GM12878 (cell line): Measurements from ENCODE around the gene PHEX. TPM values are rescaled to one million over a fixed set of nuclear protein-coding genes. Genes with fewer than 3 reads are reported as not detected.

Source experiments
- ATAC-seq: fragments of 200-7000 bp; cut with Tn5 transposase; 3 replicates; pipeline ENCODE4 v1.9.1; 2020; ENCODE audit warnings: mild to moderate bottlenecking, moderate library complexity
- BruUV-seq: library from RNA; stranded (reverse); fragments of 400-500 nt; replicated peaks from 2 replicates; lab custom pipeline; 2021; lab: Mats Ljungman, UMichigan
- CTCF ChIA-PET: fragments of 300-600 bp; sonication (Branson Sonifier 250); formaldehyde crosslinking; extraction: SDS; loops from one replicate; lab custom pipeline; 2021; ENCODE audit warnings: inconsistent platforms; lab: Yijun Ruan, JAX
- POLR2A ChIA-PET: fragments of 350-600 bp; formaldehyde crosslinking; extraction: SDS; loops from one replicate; lab custom pipeline; 2021; ENCODE audit warnings: inconsistent platforms; lab: Charles Lee
- RAD21 ChIA-PET: fragments of 300-600 bp; sonication (Branson Sonifier 250); formaldehyde crosslinking; loops from one replicate; lab custom pipeline; 2023; ENCODE audit warnings: antibody characterized with exemption; ENCODE audit not compliant: unreplicated experiment; lab: Charles Lee
- SMC1A ChIA-PET: fragments of 300-600 bp; sonication (Branson Sonifier 250); formaldehyde crosslinking; loops from one replicate; lab custom pipeline; 2023; ENCODE audit not compliant: unreplicated experiment, uncharacterized antibody; lab: Charles Lee
- DNase-seq: peaks from one replicate; pipeline ENCODE4 v3.0.0-alpha.2; 2011; ENCODE audit warnings: low read depth, low spot score
- FAIRE-seq: peaks from 3 replicates; lab custom pipeline; 2011; peaks lifted over from hg19 to GRCh38; lab: Jason Lieb, UNC
- H2AFZ ChIP-seq: 2 replicates; pipeline ENCODE4 v1.6.0; 2011; ENCODE audit warnings: low read depth, low read length, control low read depth; ENCODE audit not compliant: control insufficient read depth
- H3K27ac ChIP-seq: 2 replicates; pipeline ENCODE4 v1.5.1; 2011; ENCODE audit warnings: control low read depth; ENCODE audit not compliant: control insufficient read depth, insufficient read depth
- H3K27me3 ChIP-seq, 2 experiments: replicated peaks in 1 of 2; 2 replicates each; pipeline versions ENCODE4 v1.6.0 to v1.6.1; 2011; ENCODE audit warnings: low read length in 1 of 2; ENCODE audit not compliant: control insufficient read depth in 2 of 2, insufficient read depth in 2 of 2
- H3K36me3 ChIP-seq, 2 experiments: 2 replicates each; pipeline ENCODE4 v1.5.1; 2011; ENCODE audit warnings: low read length in 1 of 2; ENCODE audit not compliant: control insufficient read depth in 2 of 2, insufficient read depth in 2 of 2
- H3K4me1 ChIP-seq: 2 replicates; pipeline ENCODE4 v1.6.1; 2011; ENCODE audit warnings: mild to moderate bottlenecking, low read length, moderate library complexity, mixed read lengths; ENCODE audit not compliant: control insufficient read depth, insufficient read depth
- H3K4me2 ChIP-seq: 2 replicates; pipeline ENCODE4 v1.6.0; 2011; ENCODE audit warnings: control low read depth; ENCODE audit not compliant: control insufficient read depth, insufficient read depth
- H3K4me3 ChIP-seq: fragments of 200-600 bp; sonication (generic); 2 replicates; pipeline ENCODE4 v1.5.1; 2016
- H3K79me2 ChIP-seq: 2 replicates; pipeline ENCODE4 v1.6.0; 2011; ENCODE audit warnings: low read length; ENCODE audit not compliant: control insufficient read depth, insufficient read depth
- H3K9ac ChIP-seq: 2 replicates; pipeline ENCODE4 v1.8.0; 2011; ENCODE audit warnings: low read length, control low read depth, mixed read lengths; ENCODE audit not compliant: control insufficient read depth, insufficient read depth
- H3K9me3 ChIP-seq: replicated peaks from 3 replicates; pipeline ENCODE4 v1.5.1; 2011; ENCODE audit warnings: mild to moderate bottlenecking, low read length; ENCODE audit not compliant: control insufficient read depth, insufficient read depth
- H4K20me1 ChIP-seq: 2 replicates; pipeline ENCODE4 v1.6.0; 2011; ENCODE audit not compliant: control insufficient read depth, insufficient read depth
- CREB1 ChIP-seq: IDR thresholded peaks from 2 replicates; pipeline ENCODE4 v1.6.1; 2012; ENCODE audit warnings: low read depth, mild to moderate bottlenecking, inconsistent platforms
- HSF1 ChIP-seq: fragments of 150-350 bp; IDR thresholded peaks from 2 replicates; pipeline ENCODE4 v1.6.1; 2014; ENCODE audit warnings: mild to moderate bottlenecking, low read depth, low read length
- KLF5 ChIP-seq: fragments of 450-650 bp; IDR thresholded peaks from 2 replicates; pipeline ENCODE4 v1.6.1; 2014; ENCODE audit warnings: mild to moderate bottlenecking; ENCODE audit not compliant: partially characterized antibody
- NKRF ChIP-seq: fragments of 450-650 bp; conservative IDR thresholded peaks from 2 replicates; pipeline ENCODE4 v1.6.1; 2017; ENCODE audit warnings: mild to moderate bottlenecking, moderate library complexity
- PML ChIP-seq: IDR thresholded peaks from 2 replicates; pipeline ENCODE4 v1.6.1; 2012; ENCODE audit warnings: low read length, inconsistent platforms
- POLR2AphosphoS2 ChIP-seq: IDR thresholded peaks from 2 replicates; pipeline ENCODE4 v1.6.1; 2011; ENCODE audit warnings: low read depth, mild to moderate bottlenecking, low read length, improper control_type of control experiment, moderate library complexity
- SIN3A ChIP-seq: IDR thresholded peaks from 2 replicates; pipeline ENCODE4 v1.6.1; 2012; ENCODE audit warnings: low read depth, low read length, improper control_type of control experiment
- SREBF2 ChIP-seq: IDR thresholded peaks from 2 replicates; pipeline ENCODE4 v1.6.1; 2012; ENCODE audit warnings: mild to moderate bottlenecking, low read length
- WGBS: methylation state at CpG from one replicate; pipeline ENCODE4 v1.1.6; 2016; ENCODE audit warnings: low lambda C conversion rate; ENCODE audit not compliant: insufficient replicate concordance, insufficient coverage; ENCODE audit errors: missing lambda C conversion rate; 5-methylcytosine and 5-hydroxymethylcytosine counted together
- in situ Hi-C: fragments of 300-500 bp; cut with MboI; formaldehyde crosslinking; loops from 9 replicates; pipeline ENCODE4 v1.14.3; 2018; ENCODE audit warnings: mixed read lengths
- intact Hi-C: fragments of 100-400 bp; cut with micrococcal nuclease; formaldehyde crosslinking; loops from one replicate; pipeline ENCODE4 v1.14.2; 2022; ENCODE audit not compliant: unreplicated experiment
- polyA plus RNA-seq, 11 experiments: library from polyadenylated mRNA; depleted of rRNA in 4 of 11; unstranded in 6 of 11; stranded (reverse) in 5 of 11; fragments of >200 nt; fragmentation: Nextera tagmentation in 4 of 11; fragmentation: Illumina TruSeq in 1 of 11; extraction: Ambion mirVana in 4 of 11; extraction: Trizol in 1 of 11; gene quantifications; 1 replicate in 1 of 11; 2 replicates in 10 of 11; pipeline versions ENCODE4 v1.2.1 to v1.2.3, GENCODE V29; 2011 to 2016; ENCODE audit warnings: inconsistent platforms in 2 of 11, missing spikeins in 2 of 11, low read depth in 1 of 11
- total RNA-seq, 4 experiments: library from RNA; depleted of rRNA in 3 of 4; stranded (reverse); fragments of >200 nt in 3 of 4; fragmentation: Illumina TruSeq in 1 of 4; extraction: Trizol in 1 of 4; gene quantifications; 2 replicates each; pipeline versions ENCODE4 v1.2.1 to v1.2.3, GENCODE V29; 2013 to 2021

Gene PHEX
- total and polyA plus RNA-seq, 10 of the 15 experiments (the other 5 are each of a cell fraction or from before 2014, with no cell fraction given), result 0.12 to 97.2 (median 0.55) TPM

GRCh38 chrX:21991504-21991903, 40.6 kb upstream of the PHEX start:
- H3K27ac ChIP-seq, result 0 out of 2 replicates have a peak overlapping the region, but pooled peaks have one; percentile 13
- no peaks in the 10 kb centered on the region for H3K27me3 ChIP-seq
- no peak overlapping the region for H2AFZ ChIP-seq
- ChIA-PET CTCF (interaction anchor here (0.6 to 2.3 kb wide), 7 partner anchors 23 to 145 kb away, joined by 3 to 11 read pairs (median 5); no protein-coding TSS in a partner anchor), SMC1A (interaction anchor here (0.6 to 12.2 kb wide), 15 partner anchors 13 to 757 kb away, joined by 3 to 168 read pairs (median 4); no protein-coding TSS in a partner anchor), RAD21 (interaction anchor here (1.1 to 8.8 kb wide), 5 partner anchors 45 to 145 kb away, joined by 3 to 82 read pairs (median 7); no protein-coding TSS in a partner anchor), POLR2A (interaction anchor here (1.1 to 4.3 kb wide), 4 partner anchors 54 to 72 kb away, joined by 3 to 23 read pairs (median 6); no protein-coding TSS in a partner anchor)
- no peaks in the 10 kb centered on the region for H3K9me3 ChIP-seq
- H3K4me1 ChIP-seq, result peaks cover 16% of the 10 kb centered on the region
- 46% methylated on average over 3 of the region's 3 CpGs for WGBS
- H3K4me3 ChIP-seq, result no peak overlapping the region
- no peak overlapping the region for H3K9ac ChIP-seq
- FAIRE-seq (no peak), DNase-seq (no peak), ATAC-seq (no peak)
- H3K36me3 ChIP-seq, result peaks cover 3 to 4% of the 10 kb centered on the region in 2 experiments; a peak in 3 of 4 replicates
- no peak for TF ChIP-seq SREBF2
- TF ChIP-seq NKRF, result no peak
- TF ChIP-seq CREB1, result no peak
- no peak for TF ChIP-seq SIN3A
- TF ChIP-seq PML, result no peak
- no peak for TF ChIP-seq HSF1
- TF ChIP-seq POLR2AphosphoS2, result no peak
- TF ChIP-seq KLF5, result no peak
- H3K4me2 ChIP-seq, result no peak overlapping the region
- intact Hi-C loops (no loop called here), in situ Hi-C loops (no loop called here)
- no TSS peak for BruUV-seq
- H3K79me2 ChIP-seq, result no peaks in the 10 kb centered on the region
- H4K20me1 ChIP-seq, result no peaks in the 10 kb centered on the region
